Vagina (tissue), 2 donors: ENCODE results near the gene ALOX12B.

ENCODE experiments used
- CTCF ChIP-seq, 3 experiments: fragments of 450-650 bp in 2 of 3; fragments of 200-600 bp in 1 of 3; sonication (generic) in 1 of 3; IDR thresholded peaks; one replicate each; pipeline ENCODE4 v1.5.1; 2017 to 2019; ENCODE audit warnings: antibody characterized with exemption in 3 of 3, mild to moderate bottlenecking in 2 of 3, moderate library complexity in 2 of 3
- POLR2A ChIP-seq, 2 donors: fragments of 450-650 bp; IDR thresholded peaks; one replicate each; pipeline ENCODE4 v1.6.1; 2017; ENCODE audit warnings: antibody characterized with exemption in 2 of 2, mild to moderate bottlenecking in 2 of 2, moderate library complexity in 2 of 2
- POLR2AphosphoS5 ChIP-seq, 2 donors: sonication (generic); formaldehyde crosslinking; IDR thresholded peaks; one replicate each; pipeline ENCODE4 v1.9.0; 2017; ENCODE audit warnings: antibody characterized with exemption in 2 of 2, mild to moderate bottlenecking in 2 of 2, low read depth in 1 of 2; ENCODE audit not compliant: insufficient read depth in 1 of 2

GRCh38 chr17:8051831-8052230 is 35.7 kb downstream of the ALOX12B start:
- TF ChIP-seq CTCF (IDR thresholded peaks at IDR 0.05) (no peak), POLR2AphosphoS5 (IDR thresholded peaks at IDR 0.05; ENCODE audit: insufficient read depth in 1 of 2, low read depth in 1 of 2) (no peak), POLR2A (IDR thresholded peaks at IDR 0.05) (no peak)
